DOHH2 (cell line): ENCODE data around the gene TIMM21.

Source experiments
- H3F3A ChIP-seq: fragments of 200-600 bp; sonication (generic), shearing (Covaris generic); 2 replicates; pipeline ENCODE4 v1.6.0; 2016; ENCODE audit warnings: antibody characterized with exemption, mild to moderate bottlenecking; ENCODE audit not compliant: control insufficient read depth, insufficient read depth
- H3K27ac ChIP-seq: fragments of 200-600 bp; sonication (generic); 2 replicates; pipeline ENCODE4 v1.5.1; 2014; ENCODE audit warnings: low read depth, mild to moderate bottlenecking, low read length, moderate library complexity
- H3K27me3 ChIP-seq: fragments of 200-600 bp; sonication (generic); 2 replicates; pipeline ENCODE4 v1.6.1; 2014; ENCODE audit warnings: mild to moderate bottlenecking, low read length, mixed read lengths; ENCODE audit not compliant: control insufficient read depth
- H3K36me3 ChIP-seq: fragments of 200-600 bp; sonication (generic); 2 replicates; pipeline ENCODE4 v1.6.1; 2014; ENCODE audit warnings: mild to moderate bottlenecking, low read length, moderate library complexity, mixed read lengths; ENCODE audit not compliant: control insufficient read depth
- H3K4me1 ChIP-seq: fragments of 200-600 bp; sonication (generic); 2 replicates; pipeline ENCODE4 v1.6.1; 2014; ENCODE audit warnings: mild to moderate bottlenecking, low read length, mixed read lengths; ENCODE audit not compliant: control insufficient read depth
- H3K4me2 ChIP-seq: fragments of 200-600 bp; sonication (generic); 2 replicates; pipeline ENCODE4 v1.6.0; 2014; ENCODE audit warnings: mild to moderate bottlenecking, low read length, moderate library complexity
- H3K4me3 ChIP-seq: fragments of 200-600 bp; sonication (generic); 2 replicates; pipeline ENCODE4 v1.5.1; 2014; ENCODE audit warnings: mild to moderate bottlenecking, low read length, mixed read lengths
- H3K79me2 ChIP-seq: fragments of 200-600 bp; sonication (generic); 2 replicates; pipeline ENCODE4 v1.6.1; 2014; ENCODE audit warnings: mild to moderate bottlenecking, low read length, mixed read lengths; ENCODE audit not compliant: control insufficient read depth
- H3K9me2 ChIP-seq: fragments of 200-600 bp; sonication (generic); replicated peaks from 2 replicates; pipeline ENCODE4 v1.6.1; 2014; ENCODE audit warnings: mild to moderate bottlenecking, low read length, mixed read lengths; ENCODE audit not compliant: control insufficient read depth
- H3K9me3 ChIP-seq: fragments of 200-600 bp; sonication (generic); 2 replicates; pipeline ENCODE4 v1.6.1; 2014; ENCODE audit warnings: antibody characterized with exemption, low read length, mixed read lengths; ENCODE audit not compliant: control insufficient read depth, insufficient read depth
- H4K20me1 ChIP-seq: fragments of 200-600 bp; sonication (generic); 2 replicates; pipeline ENCODE4 v1.6.0; 2014; ENCODE audit warnings: low read depth, mild to moderate bottlenecking, antibody characterized with exemption, low read length, moderate library complexity; ENCODE audit not compliant: control insufficient read depth, insufficient read depth
- CTCF ChIP-seq: fragments of 200-600 bp; sonication (generic); IDR thresholded peaks from one replicate; pipeline ENCODE4 v1.5.1; 2014; ENCODE audit warnings: antibody characterized with exemption, mild to moderate bottlenecking, low read depth, low read length; ENCODE audit not compliant: poor library complexity, severe bottlenecking
- EZH2phosphoT487 ChIP-seq: fragments of 200-600 bp; sonication (generic); IDR thresholded peaks from 2 replicates; pipeline ENCODE4 v1.6.1; 2017; ENCODE audit warnings: borderline replicate concordance, mild to moderate bottlenecking, antibody characterized with exemption, low read length, moderate library complexity, mixed read lengths

Gene TIMM21

GRCh38 chr18:74200780-74201179 lies 52.5 kb downstream of the TIMM21 start:
- H3F3A ChIP-seq = no peaks in the 10 kb centered on the region
- no peaks in the 10 kb centered on the region for H3K79me2 ChIP-seq
- no peaks in the 10 kb centered on the region for H3K36me3 ChIP-seq
- H4K20me1 ChIP-seq = no peaks in the 10 kb centered on the region
- no peaks in the 10 kb centered on the region for H3K9me3 ChIP-seq
- H3K27ac ChIP-seq = no peak overlapping the region
- peaks cover 15% of the 10 kb centered on the region for H3K4me1 ChIP-seq
- no peaks in the 10 kb centered on the region for H3K27me3 ChIP-seq
- H3K9me2 ChIP-seq = no peaks in the 10 kb centered on the region
- no peak overlapping the region for H3K4me2 ChIP-seq
- H3K4me3 ChIP-seq = no peak overlapping the region
- TF ChIP-seq EZH2phosphoT487 (no peak), CTCF (no peak)

GRCh38 chr18:74203811-74204210 lies 55.5 kb downstream of the TIMM21 start:
- no peak overlapping the region for H3K27ac ChIP-seq
- no peak overlapping the region for H3K4me2 ChIP-seq
- TF ChIP-seq CTCF = no peak
- no peak for TF ChIP-seq EZH2phosphoT487
- H3K27me3 ChIP-seq = no peaks in the 10 kb centered on the region
- no peaks in the 10 kb centered on the region for H3F3A ChIP-seq
- no peak overlapping the region for H3K4me3 ChIP-seq
- H3K36me3 ChIP-seq = no peaks in the 10 kb centered on the region
- H4K20me1 ChIP-seq = no peaks in the 10 kb centered on the region
- H3K79me2 ChIP-seq = no peaks in the 10 kb centered on the region
- no peaks in the 10 kb centered on the region for H3K9me3 ChIP-seq
- H3K9me2 ChIP-seq = no peaks in the 10 kb centered on the region
- peaks cover under 1% of the 10 kb centered on the region; the same call in 1 of the 2 replicates for H3K4me1 ChIP-seq

- TF ChIP-seq CTCF = no peak
- TF ChIP-seq EZH2phosphoT487 = no peak
- Histone ChIP-seq H3K27ac (no peak overlapping the region), H3K4me1 (no peaks in the 10 kb centered on the region)
Observed at GRCh38 chr18:74204526-74205152, 56.3 kb downstream of the TIMM21 start.

More at GRCh38 chr18:74204526-74205152, 56.3 kb downstream of the TIMM21 start:
- H4K20me1 ChIP-seq = no peaks in the 10 kb centered on the region
- no peak overlapping the region for H3K4me2 ChIP-seq
- H3K4me3 ChIP-seq = no peak overlapping the region
- no peaks in the 10 kb centered on the region for H3K27me3 ChIP-seq
- no peaks in the 10 kb centered on the region for H3K79me2 ChIP-seq
- no peaks in the 10 kb centered on the region for H3K36me3 ChIP-seq
- no peaks in the 10 kb centered on the region for H3K9me3 ChIP-seq
- H3F3A ChIP-seq = no peaks in the 10 kb centered on the region
- no peaks in the 10 kb centered on the region for H3K9me2 ChIP-seq
